Keratinocyte (primary cell): Measurements from ENCODE around the gene ETF1.

Source experiments
- CTCF ChIP-seq, 3 experiments: IDR thresholded peaks in 1 of 3; conservative IDR thresholded peaks in 1 of 3; optimal IDR thresholded peaks in 1 of 3; 2 replicates in 2 of 3; 3 replicates in 1 of 3; pipeline versions ENCODE3 to v1.5.1; 2011; ENCODE audit warnings: low read length in 3 of 3, mild to moderate bottlenecking in 3 of 3, moderate library complexity in 2 of 3, control low read depth in 1 of 3, inconsistent platforms in 1 of 3; ENCODE audit not compliant: insufficient read depth in 2 of 3; ENCODE audit errors: extremely low read depth in 1 of 3
- EZH2 ChIP-seq: IDR thresholded peaks from one replicate; pipeline ENCODE4 v1.6.1; 2012; ENCODE audit warnings: inconsistent platforms, mild to moderate bottlenecking, low read length, moderate library complexity

DNA sequence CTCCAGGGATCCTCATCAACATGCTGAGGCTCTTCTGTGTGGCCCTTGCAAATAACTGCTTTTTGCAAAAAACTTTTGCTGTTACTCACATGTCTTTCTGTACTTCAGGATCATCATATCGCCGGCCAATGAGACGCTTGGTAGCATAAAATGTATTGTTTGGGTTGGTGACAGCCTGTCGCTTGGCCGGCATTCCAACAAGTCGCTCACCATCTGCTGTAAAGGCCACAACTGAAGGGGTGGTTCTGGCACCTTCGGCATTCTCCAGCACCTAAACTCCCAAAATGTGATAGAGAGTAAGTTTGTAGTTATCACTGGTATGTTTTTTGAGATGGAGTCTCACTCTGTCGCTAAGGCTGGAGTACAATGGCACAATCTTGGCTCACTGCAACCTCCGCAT, 27.8 kb upstream of the ETF1 start:
- TF ChIP-seq CTCF (optimal IDR thresholded peaks at IDR 0.05 in 1 of 3, IDR thresholded peaks at IDR 0.05 in 1 of 3, conservative IDR thresholded peaks at IDR 0.05 in 1 of 3; ENCODE audit: extremely low read depth in 1 of 3, insufficient read depth in 2 of 3, low read length in 3 of 3) (no peak), EZH2 (no peak)
